GM21447 (cell line): ENCODE measurements around the gene CYSTM1.

Source experiments
- ATAC-seq: cut with Tn5 transposase; IDR thresholded peaks from one replicate; pipeline ENCODE4 v1.9.1; 2021; ENCODE audit not compliant: unreplicated experiment

Gene CYSTM1

DNA sequence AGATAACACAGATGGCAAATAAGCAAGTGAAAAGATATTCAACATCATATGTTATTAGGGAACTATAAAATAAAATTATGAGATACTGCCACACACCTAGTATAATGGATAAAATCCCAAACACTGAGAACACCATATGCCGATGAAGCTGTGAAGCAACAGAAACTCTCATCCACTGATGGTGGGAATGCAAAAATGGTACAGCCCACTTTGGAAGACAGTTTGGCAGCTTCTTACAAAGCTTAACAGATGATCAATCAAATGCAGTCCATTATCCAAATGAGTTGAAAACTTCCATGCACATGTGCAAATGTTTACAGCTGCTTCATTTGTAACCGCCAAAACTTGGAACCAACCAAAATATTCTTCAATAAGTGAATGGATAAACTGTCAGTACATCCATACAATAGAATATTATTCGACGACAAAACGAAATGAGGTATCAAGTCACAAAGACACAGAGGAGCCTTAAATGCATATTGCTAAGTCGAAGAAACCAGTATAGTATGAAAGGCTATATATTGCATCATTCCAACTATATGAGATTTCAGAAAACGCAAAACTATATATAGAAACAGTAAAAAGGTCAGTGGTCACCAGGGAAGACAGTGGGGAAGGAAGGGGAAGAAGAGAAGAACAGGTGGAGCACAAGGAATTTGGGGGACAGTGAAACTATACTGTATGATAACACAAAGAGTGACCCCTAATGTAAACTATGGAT, 113.0 kb downstream of the CYSTM1 start:
- no peak for ATAC-seq

DNA sequence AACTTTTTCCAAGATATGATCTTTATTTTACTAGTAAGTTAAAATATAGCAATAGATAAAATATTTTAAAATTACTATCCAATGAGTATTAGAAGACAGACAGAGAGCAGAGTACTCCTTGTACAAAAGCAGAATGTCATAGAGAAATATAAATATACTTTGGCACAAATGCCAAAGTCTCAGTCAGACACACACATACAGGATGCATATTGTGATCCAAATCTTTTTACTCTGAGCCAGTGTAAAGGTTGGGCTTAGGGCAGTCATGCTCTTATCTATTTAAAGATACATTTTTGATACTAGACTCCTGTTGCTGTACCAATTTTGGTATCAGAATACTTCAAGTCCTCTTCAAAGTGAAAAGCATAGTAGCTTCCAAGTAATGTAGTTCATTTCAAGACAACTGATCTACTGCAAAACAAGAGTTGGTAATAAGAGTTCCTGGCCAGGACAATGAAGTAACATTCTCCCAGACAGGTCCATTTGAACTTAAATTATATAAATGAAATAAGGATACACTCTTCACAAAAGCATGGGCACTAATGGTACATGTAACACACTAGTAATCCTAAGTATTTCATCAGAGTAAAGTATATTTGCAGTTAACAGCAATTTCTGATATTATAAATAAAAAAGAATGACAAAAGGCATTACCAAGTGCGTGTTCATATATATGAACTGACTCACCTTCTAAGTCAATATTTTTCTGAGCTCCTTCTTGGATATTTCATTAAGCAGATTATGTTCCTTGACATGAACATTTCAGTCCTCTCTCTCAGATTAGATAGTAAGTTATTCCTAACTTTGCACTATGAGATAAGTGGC, 117.4 kb downstream of the CYSTM1 start:
- no peak for ATAC-seq
